Suprapubic skin (tissue), 4 donors: ENCODE data around the gene SLC25A13.

Source experiments
- CTCF ChIP-seq, 2 donors: fragments of 200-600 bp in 1 of 2; fragments of 450-650 bp in 1 of 2; sonication (generic) in 1 of 2; IDR thresholded peaks; one replicate each; pipeline ENCODE4 v1.5.1; 2016 to 2019; ENCODE audit warnings: antibody characterized with exemption in 2 of 2, mild to moderate bottlenecking in 1 of 2, moderate library complexity in 1 of 2
- EP300 ChIP-seq: sonication (generic); formaldehyde crosslinking; IDR thresholded peaks from one replicate; pipeline ENCODE4 v1.6.1; 2017; ENCODE audit warnings: antibody characterized with exemption
- POLR2A ChIP-seq, 2 donors: fragments of 450-650 bp; IDR thresholded peaks; one replicate each; pipeline ENCODE4 v1.6.1; 2017; ENCODE audit warnings: antibody characterized with exemption in 2 of 2, mild to moderate bottlenecking in 2 of 2, moderate library complexity in 2 of 2
- POLR2AphosphoS5 ChIP-seq, 3 donors: sonication (generic); formaldehyde crosslinking; IDR thresholded peaks; one replicate each; pipeline ENCODE4 v1.6.1; 2017; ENCODE audit warnings: antibody characterized with exemption in 3 of 3

GRCh38 chr7:96303686-96304443 lies 18.0 kb downstream of the SLC25A13 start:
- no peak for TF ChIP-seq CTCF (IDR thresholded peaks at IDR 0.05)
- TF ChIP-seq POLR2A (IDR thresholded peaks at IDR 0.05), result no peak
- TF ChIP-seq POLR2AphosphoS5 (IDR thresholded peaks at IDR 0.05), result no peak
- TF ChIP-seq EP300, result no peak
